GM21367 (cell line): ENCODE data around the gene MYL4.
"Not testable (repeated sequence)": the region's sequence is repeated elsewhere in the genome, so short reads cannot be mapped to it uniquely, and the experiment has no call there.

Experiments used
- ATAC-seq: cut with Tn5 transposase; IDR thresholded peaks from one replicate; pipeline ENCODE4 v1.9.1; 2021; ENCODE audit not compliant: unreplicated experiment

The MYL4 gene

DNA sequence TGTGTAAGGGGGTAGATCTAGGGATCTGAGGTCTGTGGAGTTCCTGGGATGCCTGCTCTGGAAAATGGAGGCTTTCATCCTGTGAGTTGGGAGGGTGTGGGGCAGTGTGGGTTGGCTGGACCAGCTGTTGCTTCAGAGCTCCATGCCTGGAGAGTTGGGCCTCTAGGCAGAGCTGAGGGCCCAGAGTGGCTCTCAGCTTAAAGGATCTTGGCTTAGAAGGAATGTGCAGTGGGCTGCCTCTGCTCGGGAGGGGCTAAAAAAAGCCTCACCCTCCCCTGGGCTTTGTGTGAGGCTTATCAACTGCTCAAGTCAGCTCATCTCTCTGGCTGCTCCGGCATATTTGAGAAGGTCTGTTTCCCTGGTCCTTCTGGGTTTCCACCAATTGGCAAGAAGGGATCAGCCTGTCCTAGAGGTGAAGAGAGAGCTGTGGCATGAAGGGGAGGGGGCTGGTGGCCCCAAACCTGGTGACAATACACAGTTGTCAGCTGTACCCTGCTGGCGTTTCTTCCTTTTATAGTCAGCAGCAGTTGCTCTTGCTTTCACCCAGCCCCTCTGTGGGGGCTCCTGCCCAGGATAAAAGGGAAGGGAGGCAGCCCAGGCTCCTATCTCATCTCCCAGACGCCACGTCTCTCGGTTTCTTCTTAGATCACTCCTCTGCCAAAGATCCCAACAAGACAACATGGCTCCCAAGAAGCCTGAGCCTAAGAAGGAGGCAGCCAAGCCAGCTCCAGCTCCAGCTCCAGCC lies at the start of gene MYL4:
Gene MYL4, plus strand, starts transcription at position 605 of the 745 bp plus-strand sequence. Its CDS starts 75 bp downstream, at position 680.
- ATAC-seq, result no peak

DNA sequence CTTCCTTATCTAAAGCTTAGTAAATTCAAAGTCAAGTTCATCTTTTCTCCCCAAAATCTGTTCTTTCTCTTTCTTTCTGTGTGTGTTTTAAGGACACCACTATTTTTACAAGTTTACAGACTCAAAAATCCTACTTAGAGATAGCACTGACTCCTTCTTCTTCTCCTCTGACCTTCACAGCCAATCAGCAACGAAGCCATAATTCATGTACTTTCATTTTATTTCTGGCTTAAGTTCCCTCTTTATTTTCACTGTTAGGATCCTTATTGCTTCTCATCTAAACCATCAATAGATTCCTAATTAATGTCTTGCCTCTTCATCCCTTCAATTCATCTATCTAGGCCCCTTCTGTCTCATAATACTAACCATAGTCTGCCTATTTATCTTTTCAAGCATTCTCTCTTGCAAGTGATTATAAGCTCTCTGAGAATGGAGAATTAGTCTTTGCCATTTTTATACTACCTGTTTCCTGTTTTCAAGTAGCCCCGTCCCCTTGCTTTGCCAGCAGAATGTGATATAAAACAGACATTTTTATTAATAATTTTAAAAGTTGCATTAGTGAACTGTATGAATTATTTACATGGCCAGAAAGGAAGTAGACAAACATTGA lies 47.0 kb upstream of the MYL4 start:
- no peak for ATAC-seq

DNA sequence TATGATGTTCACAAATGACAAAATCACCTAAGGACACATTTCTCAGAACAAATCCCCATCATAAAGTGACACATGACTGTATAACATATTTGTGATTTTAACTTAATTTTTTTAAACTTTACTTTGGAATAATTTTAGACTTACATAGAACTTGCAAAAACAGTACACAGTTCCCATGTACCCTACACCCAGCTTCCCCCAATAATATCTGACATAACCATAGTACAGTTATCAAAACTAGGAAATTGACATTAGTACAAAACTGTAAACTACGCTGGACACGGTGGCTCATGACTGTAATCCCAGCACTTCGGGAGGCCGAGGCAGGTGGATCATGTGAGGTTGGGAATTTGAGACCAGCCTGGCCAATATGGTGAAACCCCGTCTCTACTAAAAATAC lies 44.9 kb upstream of the MYL4 start:
- no peak for ATAC-seq

DNA sequence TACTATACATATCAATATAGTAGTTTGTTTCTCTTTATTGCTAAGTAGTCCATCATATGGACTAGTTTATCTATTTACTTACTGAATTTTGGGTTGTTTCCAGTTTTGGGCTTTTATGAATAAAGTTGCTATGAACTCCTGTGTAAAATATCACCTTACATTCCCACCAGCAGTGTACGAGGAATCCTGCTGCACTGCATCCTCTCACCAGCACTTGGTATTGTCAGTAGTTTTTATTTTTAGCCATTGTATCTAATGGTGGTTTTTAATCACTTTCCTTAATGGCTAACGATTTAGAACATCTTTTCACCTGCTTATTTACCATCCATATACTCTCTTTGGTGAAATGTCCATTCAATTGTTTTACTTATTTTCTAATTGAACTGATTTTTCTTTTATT lies 44.0 kb upstream of the MYL4 start:
- no peak for ATAC-seq

DNA sequence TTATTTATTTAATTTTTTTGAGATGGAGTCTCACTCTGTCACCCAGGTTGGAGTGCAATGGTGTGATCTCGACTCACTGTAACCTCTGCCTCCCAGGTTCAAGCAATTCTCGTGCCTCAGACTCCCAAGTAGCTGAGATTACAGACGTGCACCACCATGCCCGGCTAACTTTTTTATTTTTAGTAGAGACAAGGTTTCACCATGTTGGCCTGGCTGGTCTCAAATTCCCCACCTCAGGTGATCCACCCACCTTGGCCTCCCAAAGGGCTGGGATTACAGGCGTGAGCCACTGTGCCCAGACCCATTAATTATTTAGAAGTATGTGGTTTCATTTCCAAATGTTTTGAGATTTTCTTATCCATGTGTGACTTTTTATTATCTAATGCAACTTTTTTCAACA lies 42.3 kb upstream of the MYL4 start:
- not testable (repeated sequence) for ATAC-seq

DNA sequence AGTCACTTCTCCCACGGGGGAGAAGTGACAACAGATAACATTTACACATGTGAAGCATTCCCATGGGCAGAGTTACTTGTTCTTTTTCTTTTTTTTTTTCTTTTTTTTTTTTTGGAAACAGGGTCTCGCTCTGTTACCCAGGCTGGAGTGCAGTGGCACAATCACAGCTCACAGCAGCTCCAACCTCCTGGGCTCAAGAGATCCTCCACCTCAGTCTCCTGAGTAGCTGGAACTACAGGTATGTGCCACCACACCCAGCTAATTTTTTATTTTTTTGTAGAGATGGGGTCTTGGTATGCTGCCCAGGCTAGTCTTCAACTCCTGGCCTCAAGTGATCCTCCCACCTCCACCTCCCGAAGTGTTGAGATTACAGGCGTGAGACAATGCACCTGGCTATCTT lies 40.3 kb upstream of the MYL4 start:
- ATAC-seq, result not testable (repeated sequence)

DNA sequence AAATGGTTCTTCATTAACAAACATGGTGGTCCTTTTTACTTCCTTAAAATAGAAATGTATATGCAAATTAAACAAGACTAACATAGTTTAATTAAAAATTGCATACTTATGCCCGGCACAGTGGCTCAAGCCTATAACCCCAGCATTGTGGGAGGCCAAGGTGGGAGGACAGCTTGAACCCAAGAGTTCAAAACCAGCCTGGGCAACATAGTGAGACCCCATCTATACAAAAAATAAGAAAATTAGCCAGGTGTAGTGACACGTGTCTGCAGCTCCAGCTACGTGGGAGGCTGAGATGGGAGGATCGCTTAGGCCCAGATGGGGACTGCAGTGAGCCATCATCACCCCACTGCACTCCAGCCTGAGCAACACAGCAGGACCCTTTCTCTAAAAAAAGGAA lies 38.4 kb upstream of the MYL4 start:
- no peak for ATAC-seq

DNA sequence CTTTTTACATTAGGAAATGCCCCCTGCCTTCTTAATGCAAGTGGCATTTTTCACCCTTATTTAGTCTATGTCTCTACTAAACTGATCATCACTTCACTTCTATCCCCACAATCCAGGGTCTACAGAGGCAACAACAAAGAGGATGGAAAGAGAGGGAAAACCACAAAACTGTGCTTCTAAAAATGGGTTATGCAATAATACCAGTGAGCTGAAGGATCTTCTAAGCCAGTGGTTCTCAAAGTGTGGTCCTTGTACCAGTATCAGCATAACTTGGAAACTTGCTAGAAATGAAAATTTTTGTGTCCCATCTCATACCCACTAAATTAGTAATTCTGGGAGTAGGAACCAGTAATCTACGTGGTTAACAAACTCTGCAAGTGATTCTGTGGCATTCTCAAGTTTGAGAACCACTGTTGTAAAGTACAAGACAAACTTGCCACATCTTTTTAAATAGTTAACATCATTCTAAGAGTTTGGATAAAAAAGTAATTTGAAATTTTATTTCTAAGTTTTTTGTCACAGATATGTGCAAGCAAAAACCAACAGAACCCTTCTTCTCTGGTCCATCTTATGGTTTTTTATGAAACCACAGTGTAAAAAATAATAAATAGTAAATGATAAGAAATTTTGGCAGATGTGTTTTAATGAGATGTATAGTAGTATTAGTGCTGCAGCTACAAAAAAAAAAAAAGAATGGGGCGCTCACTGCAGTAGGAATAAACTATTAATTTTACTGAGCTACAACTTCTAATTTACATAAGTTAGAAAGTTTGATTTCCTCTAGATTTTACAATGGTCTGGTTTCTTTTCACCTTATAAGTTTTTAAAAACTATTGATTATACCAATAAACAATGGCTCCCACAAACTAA lies 36.2 kb upstream of the MYL4 start:
- ATAC-seq, result no peak

DNA sequence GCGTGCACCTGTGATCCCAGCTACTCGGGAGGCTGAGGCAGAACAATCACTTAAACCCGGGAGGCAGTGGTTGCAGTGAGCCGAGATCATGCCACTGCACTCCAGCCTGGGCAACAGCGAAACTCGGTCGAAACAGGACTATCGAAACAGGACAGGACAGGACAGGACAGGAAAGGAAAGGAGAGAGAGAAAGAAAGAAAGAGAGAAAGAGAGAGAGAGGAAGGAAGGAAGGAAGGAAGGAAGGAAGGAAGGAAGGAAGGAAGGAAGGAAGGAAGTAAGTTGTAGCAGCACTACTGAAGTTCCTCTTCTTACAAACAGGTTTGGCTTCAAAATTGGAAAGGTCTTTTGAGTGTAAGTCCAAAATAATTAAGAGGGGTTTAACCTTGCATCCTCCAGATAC lies 34.3 kb upstream of the MYL4 start:
- not testable (repeated sequence) for ATAC-seq

DNA sequence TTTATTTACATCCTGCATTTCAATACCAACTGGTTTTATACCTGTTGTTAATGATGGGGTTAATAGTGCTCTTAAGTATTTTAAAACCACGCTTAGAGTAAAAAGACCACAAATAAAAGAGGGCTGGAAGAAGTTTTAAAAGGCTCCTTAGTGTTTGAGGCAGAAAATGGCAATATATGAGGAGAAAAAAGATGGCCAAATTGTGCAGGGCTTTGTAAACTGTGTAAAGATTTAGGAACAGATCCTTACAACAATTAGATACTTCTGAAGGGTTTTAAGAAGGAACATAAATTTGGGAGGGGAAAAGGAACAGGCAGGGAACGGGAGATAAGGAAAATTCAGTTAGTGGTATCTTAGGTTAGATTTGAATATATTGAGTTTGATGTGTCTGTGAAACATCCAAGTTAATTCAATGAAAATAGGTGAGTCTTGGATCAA lies 32.7 kb upstream of the MYL4 start:
- ATAC-seq, result no peak

DNA sequence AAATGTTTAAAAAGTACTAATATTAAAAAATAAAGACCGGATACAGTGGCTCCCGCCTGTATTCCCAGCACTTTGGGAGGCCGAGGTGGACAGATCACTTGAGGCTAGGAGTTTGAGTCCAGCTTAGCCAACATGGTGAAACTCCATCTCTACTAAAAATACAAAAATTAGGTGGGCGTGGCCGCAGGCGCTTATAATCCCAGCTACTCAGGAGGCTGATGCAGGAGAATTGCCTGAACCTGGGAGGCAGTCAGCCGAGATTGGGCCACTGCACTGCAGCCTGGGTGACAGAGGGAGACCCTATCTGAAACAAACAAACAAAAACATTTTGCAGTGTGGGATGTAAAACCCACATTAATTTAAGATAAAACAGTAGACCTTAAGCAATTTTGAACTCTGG lies 31.9 kb upstream of the MYL4 start:
- ATAC-seq, result no peak

DNA sequence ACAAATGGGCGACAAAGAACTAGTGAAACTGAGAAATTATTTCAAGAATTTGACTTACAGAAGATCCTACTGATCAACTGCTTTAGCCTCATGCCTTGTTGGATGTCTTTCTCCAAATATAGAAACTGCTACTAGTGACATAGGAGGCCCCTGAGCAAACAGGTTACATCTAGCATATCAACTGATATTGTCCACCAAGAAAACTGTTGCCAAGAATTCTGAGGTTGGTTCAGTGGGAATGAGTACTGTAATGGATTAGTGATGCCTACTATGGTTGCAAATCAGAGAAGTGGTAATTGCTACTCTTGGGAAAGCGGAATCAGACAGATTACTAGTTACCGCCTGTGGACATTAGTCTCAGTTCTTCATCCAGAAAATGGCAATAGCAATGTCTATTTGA lies 30.0 kb upstream of the MYL4 start:
- ATAC-seq, result no peak

DNA sequence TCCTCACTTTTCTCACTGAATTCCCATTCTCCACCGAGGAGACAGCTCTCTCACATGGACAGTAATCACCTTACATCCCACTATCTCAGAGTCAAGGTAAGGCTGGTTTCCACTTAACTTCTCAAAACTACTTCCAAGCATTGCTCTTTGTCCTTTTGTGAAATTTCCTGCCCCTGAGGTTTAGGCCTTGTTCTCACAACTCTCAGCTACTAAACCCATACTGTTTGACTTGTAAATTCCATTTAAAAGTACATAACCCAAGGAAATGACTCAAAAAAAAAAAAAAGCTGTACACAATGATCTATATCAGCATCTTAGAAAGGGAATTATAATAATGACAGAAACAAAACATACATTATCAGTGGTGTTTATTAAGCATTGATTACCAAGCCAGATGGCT lies 28.8 kb upstream of the MYL4 start:
- no peak for ATAC-seq

DNA sequence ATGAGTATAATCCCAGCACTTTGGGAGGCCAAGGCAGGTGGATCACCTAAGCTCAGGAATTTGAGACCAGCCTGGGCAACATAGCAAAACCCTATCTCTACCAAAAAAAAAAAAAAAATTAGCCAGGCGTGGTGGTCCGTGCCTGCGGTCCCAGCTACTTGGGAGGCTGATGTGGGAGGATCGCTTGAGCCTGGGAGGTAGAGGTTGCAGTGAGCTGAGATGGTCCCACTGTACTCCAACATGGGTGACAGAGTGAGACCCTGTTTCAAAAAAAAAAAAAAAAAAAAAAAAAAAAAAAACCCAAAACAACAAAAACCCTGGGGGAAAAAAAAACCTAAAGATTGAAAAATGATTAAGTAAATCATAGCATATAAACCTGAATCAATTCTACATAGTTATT lies 28.2 kb upstream of the MYL4 start:
- not testable (repeated sequence) for ATAC-seq

DNA sequence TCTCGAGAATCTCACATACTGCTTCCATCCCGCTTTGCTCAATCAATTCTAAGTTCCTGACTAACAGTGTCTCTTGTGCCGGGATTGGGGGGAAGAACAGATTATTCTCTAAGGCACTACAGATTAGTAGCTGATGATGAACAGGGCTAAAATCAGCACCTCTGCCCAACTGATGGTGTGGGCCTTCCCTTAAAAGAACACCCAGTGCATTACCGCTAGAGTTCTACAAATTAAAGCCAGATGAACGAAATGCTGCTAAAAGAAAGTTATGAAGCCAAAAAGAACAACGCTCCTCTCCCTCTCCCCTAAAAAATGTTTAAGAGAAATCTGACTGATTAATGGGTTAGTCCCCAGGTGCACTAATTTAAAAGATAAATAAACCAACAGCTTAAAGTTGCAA lies 24.5 kb upstream of the MYL4 start:
- no peak for ATAC-seq

DNA sequence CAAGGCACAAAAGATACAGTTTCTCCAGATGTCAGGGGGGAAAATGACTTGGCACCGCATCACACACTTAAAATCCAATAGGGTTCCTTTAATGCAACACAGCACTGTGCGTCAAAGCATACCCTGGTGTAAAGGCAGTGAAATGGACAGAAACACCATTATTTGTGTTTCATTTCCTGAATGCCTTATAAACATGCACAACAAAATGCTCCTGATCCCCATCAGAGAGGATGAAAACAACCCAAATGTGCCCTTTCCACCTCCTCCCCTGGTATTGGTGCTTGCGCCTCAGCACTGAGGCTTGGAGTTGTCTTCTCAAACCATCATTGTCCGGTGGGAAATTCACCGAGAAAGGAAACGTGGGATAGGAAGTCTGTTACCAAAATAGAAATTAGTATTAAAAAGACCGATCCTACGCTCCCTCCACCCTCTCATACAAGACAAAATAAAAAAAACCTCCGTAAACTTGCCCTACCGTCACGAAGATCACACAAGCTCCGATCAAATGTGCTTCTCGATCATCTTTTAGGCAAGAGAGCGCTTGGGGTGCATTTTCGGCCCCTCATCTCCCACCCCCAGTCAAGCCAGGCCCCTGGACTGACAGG lies 20.8 kb upstream of the MYL4 start:
- no peak for ATAC-seq

DNA sequence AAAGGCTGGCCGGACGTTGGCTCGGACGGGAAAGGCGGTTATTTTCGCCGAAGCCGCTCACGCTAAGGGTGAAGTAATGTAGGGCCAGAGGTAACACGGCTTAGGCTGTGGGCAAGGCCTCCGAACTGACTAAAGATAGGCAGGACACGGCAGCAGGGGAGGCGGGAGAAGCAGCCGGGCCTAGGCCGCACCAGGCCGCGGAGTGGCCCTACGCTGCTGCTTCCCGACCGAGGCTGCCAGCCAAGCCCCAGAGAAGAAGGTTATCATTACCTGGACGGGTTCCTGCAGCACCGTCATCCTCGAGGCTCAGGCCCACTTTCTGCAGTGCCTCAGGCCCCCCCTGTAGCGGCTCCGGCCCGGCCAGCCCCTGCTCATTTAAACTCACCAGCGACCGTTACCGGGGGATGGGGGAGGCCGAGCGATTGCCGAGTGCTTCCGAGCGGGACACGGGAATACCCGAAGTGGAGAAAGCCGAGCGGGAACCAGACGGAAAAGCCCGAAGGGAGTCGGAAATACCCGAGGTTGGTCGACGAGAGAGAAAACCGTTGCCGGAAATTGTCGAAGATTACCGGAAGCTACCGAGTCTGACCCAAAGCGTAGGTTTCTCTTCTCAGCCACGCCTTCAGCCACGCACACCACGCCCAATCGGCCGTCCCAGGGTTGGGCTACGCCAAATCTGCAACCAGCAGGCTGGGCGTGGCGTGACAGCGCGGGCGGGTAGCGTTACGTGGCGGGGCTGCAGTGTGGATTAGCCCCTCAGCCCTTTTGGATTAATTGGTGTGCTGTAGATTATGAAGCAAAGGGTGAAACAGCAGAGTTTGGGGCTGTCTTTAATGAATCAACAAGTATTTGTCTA lies 20.0 kb upstream of the MYL4 start, which contains the start of gene CDC27:
Gene CDC27, minus strand, starts transcription at position 420 of the 856 bp plus-strand sequence. Its CDS starts 123 bp downstream, at position 297.
- peak; percentile 83 for ATAC-seq

DNA sequence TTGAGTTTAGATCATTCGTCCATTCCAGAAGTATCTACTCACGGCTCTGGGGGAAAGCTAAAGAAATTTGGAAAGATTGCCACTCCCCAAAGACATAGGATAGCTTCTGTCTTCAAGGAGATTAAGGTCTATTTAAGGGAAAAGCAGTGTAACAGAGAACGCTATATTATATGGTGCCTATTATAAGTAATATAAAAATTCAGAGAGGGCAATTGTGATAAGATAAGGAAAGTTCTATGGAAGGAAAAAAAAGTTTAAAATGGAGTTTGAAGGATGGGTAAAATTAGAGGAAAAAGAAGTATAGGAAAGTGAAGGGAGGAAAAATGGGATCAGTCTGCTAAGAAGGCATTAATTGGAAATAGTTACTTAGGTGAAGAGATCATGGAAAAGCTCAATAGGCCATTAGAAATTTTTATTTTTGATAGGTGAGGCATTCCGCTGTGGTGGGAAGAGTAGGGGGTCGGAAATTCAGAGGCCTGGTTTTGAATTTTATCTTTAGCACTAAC lies 19.4 kb upstream of the MYL4 start:
- ATAC-seq, result no peak

DNA sequence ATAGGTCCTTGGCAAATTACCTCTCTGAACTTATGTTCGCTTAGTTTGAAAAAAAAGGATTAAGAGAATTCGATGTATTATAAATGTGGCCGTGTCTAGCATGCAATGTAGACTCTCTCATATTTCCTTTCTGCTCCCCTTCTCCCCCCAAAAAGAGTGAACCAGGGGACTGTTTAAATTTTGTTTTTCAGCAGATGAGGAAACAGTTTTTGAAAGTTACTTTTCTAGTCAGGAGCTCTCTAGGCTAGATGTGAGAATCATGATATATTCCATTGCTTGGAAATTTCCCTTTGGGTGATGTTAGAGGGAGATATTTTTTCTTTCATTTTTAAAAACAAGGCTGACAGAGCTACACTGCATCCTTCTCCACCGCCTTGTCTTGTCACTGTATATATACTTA lies 18.9 kb upstream of the MYL4 start:
- ATAC-seq, result no peak

DNA sequence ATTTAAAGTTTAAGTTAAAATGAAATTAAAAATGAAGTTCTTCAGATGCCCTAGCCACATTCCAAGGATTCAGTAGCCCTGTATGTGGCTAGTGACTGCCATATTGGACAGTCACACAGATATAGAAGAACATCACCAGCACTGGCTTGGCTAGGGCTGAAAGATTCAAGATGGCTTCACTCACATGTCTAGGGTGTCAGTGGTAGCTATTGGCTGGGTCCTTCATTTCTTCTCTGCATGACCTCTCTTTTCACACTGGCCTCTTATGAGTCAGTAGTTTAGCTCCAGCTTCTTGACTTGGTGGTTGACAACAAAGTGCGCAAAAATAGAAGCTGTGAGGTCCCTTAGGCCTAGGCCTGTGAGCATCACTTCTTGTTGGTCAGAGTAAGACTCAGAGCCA lies 18.4 kb upstream of the MYL4 start:
- ATAC-seq, result no peak
